Measurements from ENCODE around the gene CDKN2AIP.

CDKN2AIP gene

GRCh38 chr4:183408796-183409195, 35.6 kb upstream of the CDKN2AIP start:
- H3K4me3 ChIP-seq (ENCODE audit: low read length, poor library complexity, severe bottlenecking) = peak overlapping the region; percentile 77
- peaks cover 2% of the 10 kb centered on the region; the same call in 1 of the 2 replicates for H3F3A ChIP-seq (ENCODE audit: low read depth)
- H3K9ac ChIP-seq (ENCODE audit: low read depth, low read length, poor library complexity, severe bottlenecking) = no peak overlapping the region
- no peaks in the 10 kb centered on the region for H3K36me3 ChIP-seq (ENCODE audit: insufficient read depth, low read length)
- no peak overlapping the region for H2AFZ ChIP-seq (ENCODE audit: low read length)
- peaks cover 4% of the 10 kb centered on the region; the same call in 1 of the 2 replicates for H3K79me2 ChIP-seq (ENCODE audit: insufficient read depth, low read length)
- no peaks in the 10 kb centered on the region for H3K27me3 ChIP-seq (ENCODE audit: insufficient read depth, low read length, poor library complexity, severe bottlenecking)
- H4K20me1 ChIP-seq (ENCODE audit: insufficient read depth, low read length, poor library complexity, severe bottlenecking) = no peaks in the 10 kb centered on the region
- H3K4me2 ChIP-seq (ENCODE audit: low read depth, low read length, poor library complexity, severe bottlenecking) = peak overlapping the region; percentile 71
- TF ChIP-seq CTCF (conservative IDR thresholded peaks at IDR 0.05; ENCODE audit: low read length) (no peak), EZH2phosphoT487 (IDR thresholded peaks at IDR 0.05; ENCODE audit: borderline replicate concordance) (no peak)
- no peaks in the 10 kb centered on the region for H3K9me3 ChIP-seq (ENCODE audit: insufficient read depth, low read depth, low read length)
- H3K9me2 ChIP-seq (replicated peaks; ENCODE audit: low read depth, low read length) = no peaks in the 10 kb centered on the region
- H3K4me1 ChIP-seq (ENCODE audit: insufficient read depth, low read length, poor library complexity, severe bottlenecking) = peaks cover 25% of the 10 kb centered on the region

- no peaks in the 10 kb centered on the region for H3K9me3 ChIP-seq (ENCODE audit: insufficient read depth, low read depth, low read length)
- peaks cover 4% of the 10 kb centered on the region; the same call in 1 of the 2 replicates for H3K79me2 ChIP-seq (ENCODE audit: insufficient read depth, low read length)
- peaks cover 25% of the 10 kb centered on the region for H3K4me1 ChIP-seq (ENCODE audit: insufficient read depth, low read length, poor library complexity, severe bottlenecking)
- no peaks in the 10 kb centered on the region for H4K20me1 ChIP-seq (ENCODE audit: insufficient read depth, low read length, poor library complexity, severe bottlenecking)
- H3K9ac ChIP-seq (ENCODE audit: low read depth, low read length, poor library complexity, severe bottlenecking) = no peak overlapping the region
- H2AFZ ChIP-seq (ENCODE audit: low read length) = no peak overlapping the region
- H3K4me3 ChIP-seq (ENCODE audit: low read length, poor library complexity, severe bottlenecking) = no peak overlapping the region
- H3K27me3 ChIP-seq (ENCODE audit: insufficient read depth, low read length, poor library complexity, severe bottlenecking) = no peaks in the 10 kb centered on the region
- H3F3A ChIP-seq (ENCODE audit: low read depth) = peaks cover 2% of the 10 kb centered on the region; the same call in 1 of the 2 replicates
- TF ChIP-seq EZH2phosphoT487 (IDR thresholded peaks at IDR 0.05; ENCODE audit: borderline replicate concordance) (no peak), CTCF (conservative IDR thresholded peaks at IDR 0.05; ENCODE audit: low read length) (no peak)
- H3K9me2 ChIP-seq (replicated peaks; ENCODE audit: low read depth, low read length) = no peaks in the 10 kb centered on the region
- no peaks in the 10 kb centered on the region for H3K36me3 ChIP-seq (ENCODE audit: insufficient read depth, low read length)
- no peak overlapping the region for H3K4me2 ChIP-seq (ENCODE audit: low read depth, low read length, poor library complexity, severe bottlenecking)
Measured at GRCh38 chr4:183409483-183409882, 35.0 kb upstream of the CDKN2AIP start.

- Histone ChIP-seq H3K4me1 (ENCODE audit: insufficient read depth, low read length, poor library complexity, severe bottlenecking) (peaks cover 25% of the 10 kb centered on the region), H3K9me3 (ENCODE audit: insufficient read depth, low read depth, low read length) (no peaks in the 10 kb centered on the region), H3K9me2 (replicated peaks; ENCODE audit: low read depth, low read length) (no peaks in the 10 kb centered on the region), H3F3A (ENCODE audit: low read depth) (peaks cover 2% of the 10 kb centered on the region; the same call in 1 of the 2 replicates), H3K9ac (ENCODE audit: low read depth, low read length, poor library complexity, severe bottlenecking) (no peak overlapping the region), H3K79me2 (ENCODE audit: insufficient read depth, low read length) (peaks cover 4% of the 10 kb centered on the region; the same call in 1 of the 2 replicates), H3K27me3 (ENCODE audit: insufficient read depth, low read length, poor library complexity, severe bottlenecking) (no peaks in the 10 kb centered on the region), H2AFZ (ENCODE audit: low read length) (no peak overlapping the region), H3K4me3 (ENCODE audit: low read length, poor library complexity, severe bottlenecking) (no peak overlapping the region), H3K4me2 (ENCODE audit: low read depth, low read length, poor library complexity, severe bottlenecking) (no peak overlapping the region), H4K20me1 (ENCODE audit: insufficient read depth, low read length, poor library complexity, severe bottlenecking) (no peaks in the 10 kb centered on the region), H3K36me3 (ENCODE audit: insufficient read depth, low read length) (no peaks in the 10 kb centered on the region)
- TF ChIP-seq EZH2phosphoT487 (IDR thresholded peaks at IDR 0.05; ENCODE audit: borderline replicate concordance) (no peak), CTCF (conservative IDR thresholded peaks at IDR 0.05; ENCODE audit: low read length) (no peak)
Measured at GRCh38 chr4:183409934-183410333, 34.5 kb upstream of the CDKN2AIP start.

All from Loucy (cell line).